ENCODE data around the gene SEC24D. TPM values are rescaled to one million over a fixed set of nuclear protein-coding genes. Genes with fewer than 3 reads are reported as not detected.

Gene SEC24D
- total and polyA plus RNA-seq, 2 donors (not counting 3 experiments of a cell fraction or from before 2014, with no cell fraction given) = 81.5 to 127 TPM

DNA sequence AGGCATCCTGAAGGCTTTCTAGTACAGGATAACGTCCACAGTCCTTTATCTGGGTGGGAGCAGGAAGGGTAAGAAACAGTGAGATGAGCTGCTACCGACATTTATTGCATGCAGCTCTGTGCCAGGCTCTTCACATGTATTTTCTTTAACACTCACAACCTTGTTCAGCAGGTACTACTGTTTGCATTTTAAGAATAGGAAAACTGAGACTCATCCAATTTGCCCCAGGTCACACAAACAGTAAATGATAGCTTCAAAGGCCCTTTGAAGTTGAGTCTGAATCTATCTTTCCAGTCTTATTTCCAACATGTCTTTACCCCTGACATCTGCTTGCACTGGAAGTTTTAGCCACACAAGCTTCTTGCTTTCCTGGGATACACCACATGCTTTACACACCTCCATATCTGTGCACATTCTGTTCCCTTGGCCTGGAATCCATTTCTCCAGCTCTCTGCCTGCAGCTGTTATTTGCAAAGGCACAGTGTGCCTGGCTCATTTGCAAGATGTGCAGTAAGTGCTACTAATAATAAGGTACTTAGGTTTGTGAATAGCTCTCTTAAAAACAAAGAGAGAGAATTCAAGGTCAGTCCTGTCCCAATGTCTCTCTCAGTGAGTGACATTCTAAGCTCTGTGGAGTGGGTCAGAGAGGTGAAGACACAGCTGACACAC lies 89.5 kb downstream of the SEC24D start:
- no peaks in the 10 kb centered on the region for H4K20me1 ChIP-seq (replicated peaks; ENCODE audit: control insufficient read depth, extremely low read depth, insufficient read depth, low read length)
- H2AFZ ChIP-seq (ENCODE audit: low read depth, low read length) = no peak overlapping the region
- dilution Hi-C loops (cut with MboI; ENCODE audit: extremely low pct_ligation_motif_present, low sequenced_read_pairs) (no loop called here), intact Hi-C loops (cut with micrococcal nuclease) (no loop called here)
- DNase-seq (ENCODE audit: low read depth, low spot score) (no peak), FAIRE-seq (no peak)
- no peak overlapping the region for H3K4me3 ChIP-seq (replicated peaks in 1 of 3; ENCODE audit: insufficient read depth in 1 of 3, low read depth in 1 of 3, low read length in 3 of 3)
- BruUV-seq (replicated peaks) = no TSS peak
- H3K9me3 ChIP-seq (replicated peaks; ENCODE audit: control insufficient read depth, insufficient read depth, low read length) = no peaks in the 10 kb centered on the region
- H3K36me3 ChIP-seq (ENCODE audit: control insufficient read depth in 2 of 2, extremely low read depth in 1 of 2, insufficient read depth in 2 of 2, low read length in 2 of 2) = peaks cover 12 to 32% of the 10 kb centered on the region in 2 experiments
- H3K79me2 ChIP-seq (ENCODE audit: control insufficient read depth, insufficient read depth, low read length) = no peaks in the 10 kb centered on the region
- H3K4me1 ChIP-seq (ENCODE audit: control insufficient read depth, extremely low read depth, insufficient read depth, low read length) = peaks cover 5% of the 10 kb centered on the region
- no peak overlapping the region for H3K4me2 ChIP-seq (ENCODE audit: insufficient read depth, low read length)
- ChIA-PET CTCF (interaction anchor here (0.6 to 1.9 kb wide), 19 partner anchors 8 to 728 kb away, joined by 3 to 10 read pairs (median 4); partner anchors contain the start of gene SYNPO2), POLR2A (interaction anchor here (0.7 kb wide), 1 partner anchor 52 kb away, joined by 3 read pairs; no protein-coding TSS in a partner anchor)
- TF ChIP-seq GATA2 (IDR thresholded peaks at IDR 0.05; ENCODE audit: insufficient read depth, insufficient read length, low read depth, low read length) (no peak), POLR2A (IDR thresholded peaks at IDR 0.05; ENCODE audit: low read depth, low read length) (no peak), POLR2AphosphoS5 (IDR thresholded peaks at IDR 0.05; ENCODE audit: insufficient read depth, low read depth, low read length) (no peak), FOS (IDR thresholded peaks at IDR 0.05; ENCODE audit: borderline replicate concordance, insufficient read depth, low read length) (no peak), MAX (IDR thresholded peaks at IDR 0.05; ENCODE audit: insufficient read depth, insufficient read length) (no peak), MYC (IDR thresholded peaks at IDR 0.05; ENCODE audit: low read depth, low read length) (no peak), JUN (IDR thresholded peaks at IDR 0.05; ENCODE audit: borderline replicate concordance, insufficient read depth, insufficient read length, low read depth) (no peak), EZH2 (IDR thresholded peaks at IDR 0.05; ENCODE audit: borderline replicate concordance, low read depth, low read length, severe bottlenecking) (no peak)
- TF ChIP-seq, protein P1, sequence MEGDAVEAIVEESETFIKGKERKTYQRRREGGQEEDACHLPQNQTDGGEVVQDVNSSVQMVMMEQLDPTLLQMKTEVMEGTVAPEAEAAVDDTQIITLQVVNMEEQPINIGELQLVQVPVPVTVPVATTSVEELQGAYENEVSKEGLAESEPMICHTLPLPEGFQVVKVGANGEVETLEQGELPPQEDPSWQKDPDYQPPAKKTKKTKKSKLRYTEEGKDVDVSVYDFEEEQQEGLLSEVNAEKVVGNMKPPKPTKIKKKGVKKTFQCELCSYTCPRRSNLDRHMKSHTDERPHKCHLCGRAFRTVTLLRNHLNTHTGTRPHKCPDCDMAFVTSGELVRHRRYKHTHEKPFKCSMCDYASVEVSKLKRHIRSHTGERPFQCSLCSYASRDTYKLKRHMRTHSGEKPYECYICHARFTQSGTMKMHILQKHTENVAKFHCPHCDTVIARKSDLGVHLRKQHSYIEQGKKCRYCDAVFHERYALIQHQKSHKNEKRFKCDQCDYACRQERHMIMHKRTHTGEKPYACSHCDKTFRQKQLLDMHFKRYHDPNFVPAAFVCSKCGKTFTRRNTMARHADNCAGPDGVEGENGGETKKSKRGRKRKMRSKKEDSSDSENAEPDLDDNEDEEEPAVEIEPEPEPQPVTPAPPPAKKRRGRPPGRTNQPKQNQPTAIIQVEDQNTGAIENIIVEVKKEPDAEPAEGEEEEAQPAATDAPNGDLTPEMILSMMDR (IDR thresholded peaks at IDR 0.05; ENCODE audit: extremely low read depth in 1 of 2, insufficient read depth in 1 of 2, low read depth in 1 of 2, low read length in 2 of 2) = no peak
- H3K27me3 ChIP-seq (ENCODE audit: control insufficient read depth in 2 of 2, insufficient read depth in 2 of 2, low read length in 2 of 2) = no peaks in the 10 kb centered on the region
- H3K9me1 ChIP-seq (replicated peaks; ENCODE audit: control insufficient read depth, extremely low read depth, insufficient read depth, low read length) = no peaks in the 10 kb centered on the region
- no peak overlapping the region for H3K27ac ChIP-seq (ENCODE audit: insufficient read depth, low read depth, low read length)
- no peak overlapping the region for H3K9ac ChIP-seq (replicated peaks; ENCODE audit: extremely low read depth, insufficient read depth, low read length)
